Endothelial cell of umbilical vein (primary cell): ENCODE results near the gene ZIC2. TPM values are rescaled to one million over a fixed set of nuclear protein-coding genes. Genes with fewer than 3 reads are reported as not detected.

ENCODE experiments used
- BruUV-seq: library from RNA; stranded (reverse); fragments of 400-500 nt; replicated peaks from 2 replicates; lab custom pipeline; 2021; lab: Mats Ljungman, UMichigan
- CTCF ChIA-PET: fragments of 300-600, 350-600 bp; sonication (Branson Sonifier 250); formaldehyde crosslinking; loops from one replicate; lab custom pipeline; 2021; ENCODE audit warnings: antibody characterized with exemption, inconsistent platforms; lab: Charles Lee
- POLR2A ChIA-PET: fragments of 300-600, 350-600 bp; sonication (Branson Sonifier 250); formaldehyde crosslinking; loops from one replicate; lab custom pipeline; 2021; ENCODE audit warnings: antibody characterized with exemption, inconsistent platforms; lab: Charles Lee
- DNase-seq: peaks from one replicate; pipeline ENCODE4 v3.0.0-alpha.2; 2011; ENCODE audit warnings: low read depth, low spot score
- FAIRE-seq: peaks from 2 replicates; lab custom pipeline; 2011; peaks lifted over from hg19 to GRCh38; lab: Jason Lieb, UNC
- H2AFZ ChIP-seq: 2 replicates; pipeline ENCODE4 v1.6.0; 2012; ENCODE audit warnings: low read depth, low read length, control low read depth, inconsistent platforms
- H3K27ac ChIP-seq: 2 replicates; pipeline ENCODE4 v1.5.1; 2011; ENCODE audit warnings: low read depth, mild to moderate bottlenecking, control low read depth, low read length, moderate library complexity; ENCODE audit not compliant: insufficient read depth
- H3K27me3 ChIP-seq, 2 experiments: 2 replicates each; pipeline versions ENCODE4 v1.6.0 to v1.6.1; 2011; ENCODE audit warnings: low read length in 2 of 2, mixed read lengths in 1 of 2; ENCODE audit not compliant: control insufficient read depth in 2 of 2, insufficient read depth in 2 of 2
- H3K36me3 ChIP-seq, 2 experiments: 2 replicates in 1 of 2; 3 replicates in 1 of 2; pipeline ENCODE4 v1.5.1; 2011; ENCODE audit warnings: low read length in 2 of 2, mild to moderate bottlenecking in 1 of 2, moderate library complexity in 1 of 2; ENCODE audit not compliant: control insufficient read depth in 2 of 2, insufficient read depth in 2 of 2; ENCODE audit errors: extremely low read depth in 1 of 2
- H3K4me1 ChIP-seq: 3 replicates; pipeline ENCODE4 v1.5.1; 2011; ENCODE audit warnings: mild to moderate bottlenecking, low read length; ENCODE audit not compliant: control insufficient read depth, insufficient read depth; ENCODE audit errors: extremely low read depth
- H3K4me2 ChIP-seq: 2 replicates; pipeline ENCODE4 v1.6.1; 2011; ENCODE audit warnings: low read length, control low read depth, mixed read lengths; ENCODE audit not compliant: insufficient read depth
- H3K4me3 ChIP-seq, 3 experiments: fragments of 200-600 bp in 1 of 3; sonication (generic), shearing (Covaris generic) in 1 of 3; replicated peaks in 1 of 3; 2 replicates each; pipeline ENCODE4 v1.5.1; 2011 to 2016; ENCODE audit warnings: control low read depth in 3 of 3, low read length in 3 of 3, mild to moderate bottlenecking in 2 of 3, inconsistent platforms in 1 of 3, low read depth in 1 of 3, moderate library complexity in 1 of 3; ENCODE audit not compliant: insufficient read depth in 1 of 3
- H3K79me2 ChIP-seq: 2 replicates; pipeline ENCODE4 v1.6.0; 2012; ENCODE audit warnings: low read length, inconsistent platforms; ENCODE audit not compliant: control insufficient read depth, insufficient read depth
- H3K9ac ChIP-seq: replicated peaks from 2 replicates; pipeline ENCODE3; 2011; ENCODE audit warnings: low read length, control low read depth; ENCODE audit not compliant: insufficient read depth; ENCODE audit errors: extremely low read depth
- H3K9me1 ChIP-seq: replicated peaks from 3 replicates; pipeline ENCODE4 v1.6.0; 2011; ENCODE audit warnings: mild to moderate bottlenecking, low read length; ENCODE audit not compliant: control insufficient read depth, insufficient read depth; ENCODE audit errors: extremely low read depth
- H3K9me3 ChIP-seq: replicated peaks from 2 replicates; pipeline ENCODE4 v1.5.1; 2012; ENCODE audit warnings: low read length, inconsistent platforms; ENCODE audit not compliant: control insufficient read depth, insufficient read depth
- H4K20me1 ChIP-seq: replicated peaks from 2 replicates; pipeline ENCODE3; 2011; ENCODE audit warnings: mild to moderate bottlenecking, low read length; ENCODE audit not compliant: control insufficient read depth, insufficient read depth; ENCODE audit errors: extremely low read depth
- CTCF ChIP-seq, 2 donors: IDR thresholded peaks; 1 replicate in 1 of 2; 2 replicates in 1 of 2; pipeline ENCODE4 v1.5.1; 2011; ENCODE audit warnings: low read length in 2 of 2, mild to moderate bottlenecking in 2 of 2, moderate library complexity in 2 of 2, control low read depth in 1 of 2, inconsistent platforms in 1 of 2, low read depth in 1 of 2; ENCODE audit not compliant: insufficient read depth in 1 of 2; ENCODE audit errors: extremely low read depth in 1 of 2
- EZH2 ChIP-seq: IDR thresholded peaks from 2 replicates; pipeline ENCODE4 v1.6.1; 2012; ENCODE audit warnings: borderline replicate concordance, low read depth, mild to moderate bottlenecking, moderate library complexity, low read length, inconsistent platforms; ENCODE audit not compliant: severe bottlenecking
- GATA2 ChIP-seq: IDR thresholded peaks from 2 replicates; pipeline ENCODE4 v1.7.0; 2011; ENCODE audit warnings: low read depth, mild to moderate bottlenecking, moderate library complexity, mixed read lengths, low read length; ENCODE audit not compliant: insufficient read length, insufficient read depth
- JUN ChIP-seq: IDR thresholded peaks from 2 replicates; pipeline ENCODE4 v1.6.1; 2011; ENCODE audit warnings: borderline replicate concordance, low read depth; ENCODE audit not compliant: insufficient read length, insufficient read depth
- MAX ChIP-seq: IDR thresholded peaks from 2 replicates; pipeline ENCODE4 v1.6.1; 2011; ENCODE audit not compliant: insufficient read depth, insufficient read length
- MYC ChIP-seq: IDR thresholded peaks from one replicate; pipeline ENCODE4 v1.6.1; 2011; ENCODE audit warnings: mild to moderate bottlenecking, low read depth, low read length
- POLR2A ChIP-seq: IDR thresholded peaks from 2 replicates; pipeline ENCODE4 v1.6.1; 2012; ENCODE audit warnings: low read depth, mild to moderate bottlenecking, control low read depth, low read length
- POLR2AphosphoS5 ChIP-seq: IDR thresholded peaks from 2 replicates; pipeline ENCODE4 v1.6.1; 2012; ENCODE audit warnings: low read depth, mild to moderate bottlenecking, control low read depth, low read length, moderate library complexity; ENCODE audit not compliant: insufficient read depth
- dilution Hi-C: fragments of 300-500 bp; cut with MboI; formaldehyde crosslinking; loops from one replicate; pipeline ENCODE4 v1.15.0; 2019; ENCODE audit warnings: low sequenced_read_pairs; ENCODE audit not compliant: extremely low pct_ligation_motif_present
- intact Hi-C: fragments of 100-400 bp; cut with micrococcal nuclease; formaldehyde crosslinking; loops from one replicate; pipeline ENCODE4 v1.10.0; 2022
- polyA plus RNA-seq, 4 experiments: library from polyadenylated mRNA; depleted of rRNA in 3 of 4; stranded (reverse) in 3 of 4; unstranded in 1 of 4; fragments of >200 nt; gene quantifications; 2 replicates each; pipeline versions ENCODE4 v1.2.1 to v1.2.3, GENCODE V29; 2011 to 2012; ENCODE audit warnings: missing spikeins in 1 of 4
- total RNA-seq: library from RNA; stranded (reverse); gene quantifications from 2 replicates; pipeline ENCODE4 v1.2.3, GENCODE V29; 2021

ZIC2 gene
- total and polyA plus RNA-seq, 2 donors (not counting 3 experiments of a cell fraction or from before 2014, with no cell fraction given) = 0.03 TPM; not detected in 1

GRCh38 chr13:99975626-99976025, 6.0 kb upstream of the ZIC2 start:
- CTCF ChIA-PET = interaction anchor here (2.9 kb wide), 1 partner anchor 260 kb away, joined by 14 read pairs; no protein-coding TSS in a partner anchor

More at GRCh38 chr13:99975626-99976025, 6.0 kb upstream of the ZIC2 start:
- no peaks in the 10 kb centered on the region for H3K9me1 ChIP-seq
- FAIRE-seq (no peak), DNase-seq (no peak)
- H3K36me3 ChIP-seq = no peaks in the 10 kb centered on the region
- no peaks in the 10 kb centered on the region for H3K79me2 ChIP-seq
- H3K9ac ChIP-seq = no peak overlapping the region
- H3K4me1 ChIP-seq = peaks cover 5% of the 10 kb centered on the region
- H3K27ac ChIP-seq = no peak overlapping the region
- no peaks in the 10 kb centered on the region for H3K9me3 ChIP-seq
- POLR2A ChIA-PET = no interaction called here
- BruUV-seq = no TSS peak
- peaks cover 85 to 96% of the 10 kb centered on the region in 2 experiments for H3K27me3 ChIP-seq
- intact Hi-C loops (loop anchor here (10.0 kb wide), 1 partner anchor 699 kb away; the partner anchor contains the start of gene TMTC4), dilution Hi-C loops (no loop called here)
- H3K4me3 ChIP-seq = no peak overlapping the region
- no peak for TF ChIP-seq CTCF (IDR thresholded peaks at IDR 0.05; ENCODE audit: extremely low read depth in 1 of 2, insufficient read depth in 1 of 2, low read depth in 1 of 2, low read length in 2 of 2)
- TF ChIP-seq JUN = no peak
- no peak for TF ChIP-seq MYC
- peak; percentile 10 for TF ChIP-seq EZH2
- no peak for TF ChIP-seq POLR2A
- TF ChIP-seq POLR2AphosphoS5 = no peak
- no peak for TF ChIP-seq MAX
- no peak for TF ChIP-seq GATA2
- H4K20me1 ChIP-seq = peaks cover 3% of the 10 kb centered on the region
- no peak overlapping the region for H3K4me2 ChIP-seq
- no peak overlapping the region for H2AFZ ChIP-seq
